ENCODE data around the gene A1CF.
"Not testable (repeated sequence)": the region's sequence is repeated elsewhere in the genome, so short reads cannot be mapped to it uniquely, and the experiment has no call there.

Gene A1CF

GRCh38 chr10:50885097-50885859 is at the start of gene A1CF:
Gene A1CF (minus strand): TSS chr10:50885627. CDS start chr10:50859940, 25,687 bp downstream.
- no peak for DNase-seq

GRCh38 chr10:50931948-50932431 is 46.6 kb upstream of the A1CF start:
- no peak for DNase-seq

GRCh38 chr10:50929670-50930069 is 44.2 kb upstream of the A1CF start:
- no peak for DNase-seq

GRCh38 chr10:50928190-50928552 is 42.7 kb upstream of the A1CF start:
- no peak for DNase-seq

GRCh38 chr10:50927522-50928189 is 42.2 kb upstream of the A1CF start:
- no peak for DNase-seq

- not testable (repeated sequence) for DNase-seq
Measured at GRCh38 chr10:50923471-50923870, 38.0 kb upstream of the A1CF start.

GRCh38 chr10:50919010-50919409 is 33.6 kb upstream of the A1CF start:
- no peak for DNase-seq

GRCh38 chr10:50918529-50918928 is 33.1 kb upstream of the A1CF start:
- DNase-seq, result no peak

- DNase-seq, result no peak
Measured at GRCh38 chr10:50917486-50917885, 32.1 kb upstream of the A1CF start.

- no peak for DNase-seq
Measured at GRCh38 chr10:50909334-50910014, 24.0 kb upstream of the A1CF start.

GRCh38 chr10:50908366-50908765 is 22.9 kb upstream of the A1CF start:
- DNase-seq, result no peak

GRCh38 chr10:50905797-50906196 is 20.4 kb upstream of the A1CF start:
- not testable (repeated sequence) for DNase-seq

GRCh38 chr10:50896721-50897120 is 11.3 kb upstream of the A1CF start:
- no peak for DNase-seq

- no peak for DNase-seq
Measured at GRCh38 chr10:50894312-50894711, 8.9 kb upstream of the A1CF start.

GRCh38 chr10:50892467-50892866 is 7.0 kb upstream of the A1CF start:
- no peak for DNase-seq

- DNase-seq, result no peak
Measured at GRCh38 chr10:50884302-50884701, 1.1 kb downstream of the A1CF start.

- DNase-seq, result no peak
Measured at GRCh38 chr10:50883629-50884028, 1.8 kb downstream of the A1CF start.

GRCh38 chr10:50882540-50882983 is 2.9 kb downstream of the A1CF start:
- DNase-seq, result no peak

- not testable (repeated sequence) for DNase-seq
Measured at GRCh38 chr10:50881046-50881445, 4.4 kb downstream of the A1CF start.

GRCh38 chr10:50876429-50876828 is 9.0 kb downstream of the A1CF start:
- DNase-seq, result no peak

- DNase-seq, result no peak
Measured at GRCh38 chr10:50874723-50875122, 10.7 kb downstream of the A1CF start.

- no peak for DNase-seq
Measured at GRCh38 chr10:50866317-50866716, 19.1 kb downstream of the A1CF start.

GRCh38 chr10:50862719-50863118 is 22.7 kb downstream of the A1CF start:
- DNase-seq, result no peak

- DNase-seq, result no peak
Measured at GRCh38 chr10:50861370-50861769, 24.1 kb downstream of the A1CF start.
